Astrocyte (in vitro differentiated cells and primary cell): ENCODE data around the gene NPDC1. TPM values are rescaled to one million over a fixed set of nuclear protein-coding genes. Genes with fewer than 3 reads are reported as not detected.

Source experiments
- DNase-seq: peaks from one replicate; pipeline ENCODE4 v3.0.0-alpha.2; 2010; ENCODE audit warnings: low read depth
- FAIRE-seq: peaks from 2 replicates; lab custom pipeline; 2011; peaks lifted over from hg19 to GRCh38; lab: Jason Lieb, UNC
- H2AFZ ChIP-seq: 2 replicates; pipeline ENCODE4 v1.6.0; 2012; ENCODE audit warnings: low read depth, low read length, inconsistent platforms
- H3K27ac ChIP-seq: 2 replicates; pipeline ENCODE4 v1.5.1; 2011; ENCODE audit warnings: low read depth, low read length, inconsistent platforms
- H3K27me3 ChIP-seq: 2 replicates; pipeline ENCODE4 v1.6.0; 2011; ENCODE audit warnings: low read length, inconsistent platforms; ENCODE audit not compliant: insufficient read depth
- H3K36me3 ChIP-seq: 2 replicates; pipeline ENCODE4 v1.5.1; 2011; ENCODE audit warnings: low read length, inconsistent platforms; ENCODE audit not compliant: insufficient read depth
- H3K4me1 ChIP-seq: 2 replicates; pipeline ENCODE4 v1.5.1; 2011; ENCODE audit warnings: low read length, inconsistent platforms; ENCODE audit not compliant: insufficient read depth
- H3K4me2 ChIP-seq: 2 replicates; pipeline ENCODE4 v1.6.0; 2012; ENCODE audit warnings: low read length, inconsistent platforms
- H3K4me3 ChIP-seq: 2 replicates; pipeline ENCODE4 v1.5.1; 2011; ENCODE audit warnings: low read depth, mild to moderate bottlenecking, low read length, inconsistent platforms; ENCODE audit not compliant: insufficient read depth
- H3K79me2 ChIP-seq: 2 replicates; pipeline ENCODE4 v1.6.0; 2012; ENCODE audit warnings: mild to moderate bottlenecking, low read length, inconsistent platforms; ENCODE audit not compliant: insufficient read depth
- H3K9ac ChIP-seq: 2 replicates; pipeline ENCODE4 v1.6.0; 2012; ENCODE audit warnings: mild to moderate bottlenecking, low read length, inconsistent platforms
- H3K9me3 ChIP-seq: 2 replicates; pipeline ENCODE4 v1.5.1; 2012; ENCODE audit warnings: low read depth, mild to moderate bottlenecking, low read length, inconsistent platforms; ENCODE audit not compliant: insufficient read depth
- H4K20me1 ChIP-seq: 2 replicates; pipeline ENCODE4 v1.6.0; 2012; ENCODE audit warnings: low read length, inconsistent platforms; ENCODE audit not compliant: insufficient read depth
- H3K27ac Mint-ChIP-seq: one replicate; pipeline ENCODE4 v1.8.0; 2021; ENCODE audit warnings: mild to moderate bottlenecking, mixed read lengths; ENCODE audit not compliant: unreplicated experiment
- H3K27me3 Mint-ChIP-seq: one replicate; pipeline ENCODE4 v1.8.0; 2021; ENCODE audit warnings: low read depth, mixed read lengths; ENCODE audit not compliant: unreplicated experiment
- H3K36me3 Mint-ChIP-seq: one replicate; pipeline ENCODE4 v1.8.0; 2021; ENCODE audit warnings: low read depth, mixed read lengths; ENCODE audit not compliant: unreplicated experiment
- H3K4me1 Mint-ChIP-seq: one replicate; pipeline ENCODE4 v1.8.0; 2021; ENCODE audit warnings: low read depth, mixed read lengths; ENCODE audit not compliant: unreplicated experiment
- H3K4me3 Mint-ChIP-seq: one replicate; pipeline ENCODE4 v1.8.0; 2021; ENCODE audit warnings: mild to moderate bottlenecking, moderate library complexity, mixed read lengths; ENCODE audit not compliant: unreplicated experiment
- H3K9me3 Mint-ChIP-seq: one replicate; pipeline ENCODE4 v1.8.0; 2021; ENCODE audit warnings: mild to moderate bottlenecking, mixed read lengths; ENCODE audit not compliant: unreplicated experiment
- CTCF ChIP-seq: IDR thresholded peaks from 2 replicates; pipeline ENCODE4 v1.5.1; 2011; ENCODE audit warnings: low read depth, mild to moderate bottlenecking, inconsistent platforms, low read length, moderate library complexity; ENCODE audit not compliant: insufficient read depth
- EZH2 ChIP-seq: IDR thresholded peaks from 2 replicates; pipeline ENCODE4 v1.6.1; 2012; ENCODE audit warnings: mild to moderate bottlenecking, low read length, inconsistent platforms; ENCODE audit not compliant: insufficient read depth
- total RNA-seq: library from RNA; stranded (reverse); gene quantifications from 2 replicates; pipeline ENCODE4 v1.2.1, GENCODE V29; 2021

Gene NPDC1
- total RNA-seq, 1 donor from 2014 or later, result 66.8 TPM

- Histone ChIP-seq H3K9me3 (no peaks in the 10 kb centered on the region), H3K36me3 (no peaks in the 10 kb centered on the region), H4K20me1 (no peaks in the 10 kb centered on the region), H2AFZ (no peak within 1 kb of the TSS), H3K79me2 (no peaks in the 10 kb centered on the region), H3K4me2 (peak within 1 kb of the TSS; percentile 39), H3K27me3 (peaks cover 23% of the 10 kb centered on the region), H3K27ac (no peak within 1 kb of the TSS), H3K4me3 (no peak within 1 kb of the TSS), H3K4me1 (peaks cover 5% of the 10 kb centered on the region), H3K9ac (no peak within 1 kb of the TSS)
- FAIRE-seq (no peak), DNase-seq (no peak)
- H3K27ac Mint-ChIP-seq, result no peak within 1 kb of the TSS
- no peak within 1 kb of the TSS for H3K4me3 Mint-ChIP-seq
- TF ChIP-seq CTCF, result no peak
- peak; percentile 71 for TF ChIP-seq EZH2
- no peaks in the 10 kb centered on the region for H3K4me1 Mint-ChIP-seq
- no peaks in the 10 kb centered on the region for H3K9me3 Mint-ChIP-seq
- peaks cover 49% of the 10 kb centered on the region for H3K27me3 Mint-ChIP-seq
- no peaks in the 10 kb centered on the region for H3K36me3 Mint-ChIP-seq
Measured at GRCh38 chr9:137053944-137054931, 8.3 kb upstream of the NPDC1 start, which contains the start of gene ENTPD2. Gene ENTPD2, minus strand, starts transcription at chr9:137054061. Its CDS starts 64 bp downstream, at chr9:137053997.

GRCh38 chr9:137052998-137053943 is 7.3 kb upstream of the NPDC1 start:
- Histone ChIP-seq H3K9me3 (no peaks in the 10 kb centered on the region), H3K4me3 (no peak overlapping the region), H4K20me1 (no peaks in the 10 kb centered on the region), H3K9ac (no peak overlapping the region), H3K27ac (no peak overlapping the region), H3K79me2 (no peaks in the 10 kb centered on the region), H3K4me1 (peaks cover 5% of the 10 kb centered on the region), H2AFZ (no peak overlapping the region), H3K4me2 (peak overlapping the region; percentile 39), H3K27me3 (peaks cover 25% of the 10 kb centered on the region), H3K36me3 (no peaks in the 10 kb centered on the region)
- Mint-ChIP-seq H3K4me1 (no peaks in the 10 kb centered on the region), H3K27me3 (peaks cover 42% of the 10 kb centered on the region), H3K4me3 (no peak overlapping the region), H3K27ac (no peak overlapping the region), H3K36me3 (no peaks in the 10 kb centered on the region), H3K9me3 (no peaks in the 10 kb centered on the region)
- FAIRE-seq (no peak), DNase-seq (no peak)
- peak; percentile 94 for TF ChIP-seq EZH2
- no peak for TF ChIP-seq CTCF
